Measurements from ENCODE around the gene MYBBP1A. TPM values are rescaled to one million over a fixed set of nuclear protein-coding genes. Genes with fewer than 3 reads are reported as not detected.

The MYBBP1A gene
- total and polyA plus RNA-seq, 2 of the 8 experiments (the other 6 are each of a cell fraction or from before 2014, with no cell fraction given), result 46.8 to 151 TPM

DNA sequence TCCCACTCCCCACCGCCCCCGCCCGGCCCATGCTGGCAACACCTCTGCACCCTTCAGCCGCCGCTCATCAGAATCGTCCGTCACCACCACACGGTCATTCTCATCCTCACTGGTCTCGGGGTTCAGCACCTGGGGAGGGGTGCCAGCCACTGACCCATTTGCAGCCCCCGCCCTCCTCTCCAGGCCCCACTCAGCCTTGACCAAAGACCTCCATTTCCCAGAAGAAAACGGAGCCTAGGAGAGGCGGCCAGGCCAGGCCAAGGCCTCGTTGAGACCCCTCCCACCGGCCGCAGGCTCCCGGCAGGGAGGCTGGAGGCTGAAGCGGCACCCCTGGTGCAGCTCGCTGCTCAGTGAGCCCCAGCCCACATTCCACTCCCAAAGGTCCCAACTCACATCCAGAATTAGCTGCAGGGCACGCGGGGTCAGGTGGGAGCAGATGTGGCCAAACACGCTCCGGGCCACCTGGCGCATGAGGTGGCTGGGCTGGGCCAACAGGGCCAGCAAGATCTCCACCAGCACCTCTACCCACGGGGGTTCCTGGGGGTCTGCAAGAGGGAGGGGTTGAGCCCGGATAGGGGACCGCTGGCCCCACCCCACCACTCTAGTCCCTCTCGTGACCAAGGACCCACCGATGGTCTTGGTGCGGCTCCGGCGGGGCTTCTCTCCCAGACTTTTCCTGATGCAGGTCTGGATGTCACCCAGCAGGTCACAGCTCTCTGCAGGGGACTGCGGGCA lies 9.8 kb downstream of the MYBBP1A start:
- no peak overlapping the region for H2BK120ac ChIP-seq (replicated peaks; ENCODE audit: low read depth, low read length)
- no peak overlapping the region for H3K18ac ChIP-seq (ENCODE audit: extremely low read depth, low read length)
- no peak for DNase-seq (ENCODE audit: low read depth in 1 of 2, low spot score in 2 of 2)
- peak overlapping the region; percentile 20; the same call in 1 of the 2 replicates for H4K8ac ChIP-seq (ENCODE audit: extremely low read depth, insufficient read depth, low read length)
- H4K91ac ChIP-seq (replicated peaks; ENCODE audit: insufficient read length, low read length), result no peak overlapping the region
- H3K79me1 ChIP-seq (ENCODE audit: low read depth, low read length), result no peaks in the 10 kb centered on the region; the same call in 1 of the 2 replicates
- H2BK15ac ChIP-seq (ENCODE audit: low read length), result no peak overlapping the region
- H3K56ac ChIP-seq (replicated peaks; ENCODE audit: insufficient read length, low read depth, low read length), result no peak overlapping the region
- H2AFZ ChIP-seq (ENCODE audit: low read length), result no peak overlapping the region
- H3K4me1 ChIP-seq (replicated peaks in 1 of 4; ENCODE audit: control insufficient read depth in 3 of 4, insufficient read depth in 4 of 4, low read length in 3 of 4), result no peaks in the 10 kb centered on the region; a peak in 1 of 7 replicates
- no peaks in the 10 kb centered on the region for H3K9me3 ChIP-seq (ENCODE audit: insufficient read depth in 2 of 2, low read depth in 1 of 2, low read length in 1 of 2)
- H3K27me3 ChIP-seq (replicated peaks in 1 of 4; ENCODE audit: control insufficient read depth in 3 of 4, extremely low read depth in 1 of 4, insufficient read depth in 3 of 4, low read length in 3 of 4), result no peaks in the 10 kb centered on the region
- no peak overlapping the region for H2BK20ac ChIP-seq (ENCODE audit: low read length)
- FAIRE-seq, result no peak
- no peak overlapping the region for H3K9ac ChIP-seq (replicated peaks in 1 of 4; ENCODE audit: extremely low read depth in 1 of 4, low read depth in 3 of 4, low read length in 3 of 4)
- peaks cover 53 to 91% (median 67%) of the 10 kb centered on the region in 4 experiments for H3K36me3 ChIP-seq (ENCODE audit: control insufficient read depth in 2 of 4, insufficient read depth in 4 of 4, low read length in 3 of 4)
- H2BK5ac ChIP-seq (ENCODE audit: low read depth, low read length), result no peak overlapping the region
- H3K23ac ChIP-seq (ENCODE audit: insufficient read length), result no peak overlapping the region
- no peak overlapping the region for H3K4me2 ChIP-seq (ENCODE audit: insufficient read depth in 1 of 2, low read depth in 2 of 2, low read length in 2 of 2)
- H3K4ac ChIP-seq (replicated peaks; ENCODE audit: insufficient read length, low read depth, low read length), result no peak overlapping the region
- H3K14ac ChIP-seq (ENCODE audit: insufficient read length), result no peak overlapping the region
- H3K4me3 ChIP-seq (ENCODE audit: extremely low read depth in 1 of 4, insufficient read depth in 2 of 4, low read depth in 3 of 4, low read length in 4 of 4), result no peak overlapping the region
- H3K23me2 ChIP-seq (ENCODE audit: low read depth, low read length), result no peaks in the 10 kb centered on the region
- ChIA-PET POLR2A (ENCODE audit: partially characterized antibody) (interaction anchor here (0.8 to 37.1 kb wide), 3 partner anchors 1 to 379 kb away, joined by 3 to 546 read pairs (median 546); partner anchors contain the start of genes GGT6 and MYBBP1A), CTCF (ENCODE audit: partially characterized antibody) (interaction anchor here (1.0 to 2.7 kb wide), 3 partner anchors 22 to 126 kb away, joined by 3 to 10 read pairs (median 5); no protein-coding TSS in a partner anchor)
- no peak overlapping the region for H2AK5ac ChIP-seq (ENCODE audit: low read depth, low read length)
- H4K20me1 ChIP-seq (replicated peaks in 1 of 2; ENCODE audit: control insufficient read depth in 1 of 2, insufficient read depth in 2 of 2, low read length in 2 of 2), result peaks cover 9 to 36% of the 10 kb centered on the region in 2 experiments
- H3K27ac ChIP-seq (ENCODE audit: low read depth, low read length), result no peak overlapping the region
- H2BK12ac ChIP-seq (ENCODE audit: low read depth, low read length), result no peak overlapping the region
- WGBS, 2 experiments (ENCODE audit: extremely low coverage in 1 of 2, insufficient coverage in 1 of 2, insufficient read length in 1 of 2, insufficient replicate concordance in 2 of 2, low coverage in 1 of 2, low lambda C conversion rate in 2 of 2, missing lambda C conversion rate in 1 of 2), result 87% methylated on average over 28 of the region's 32 CpGs; no CpG with 5 or more reads in 1 of the 2 experiments
- H4K5ac ChIP-seq (ENCODE audit: insufficient read length, low read depth, low read length), result no peak overlapping the region
- H3K79me2 ChIP-seq (ENCODE audit: control insufficient read depth in 1 of 2, insufficient read depth in 2 of 2, low read length in 2 of 2), result no peaks in the 10 kb centered on the region
- TF ChIP-seq SIX5 (IDR thresholded peaks at IDR 0.05; ENCODE audit: low read depth, low read length) (no peak), HDAC6 (IDR thresholded peaks at IDR 0.05; ENCODE audit: low read depth, low read length) (no peak), ZNF274 (IDR thresholded peaks at IDR 0.05; ENCODE audit: borderline replicate concordance, extremely low read depth, low read length) (no peak), RAD21 (IDR thresholded peaks at IDR 0.05 in 1 of 2, conservative IDR thresholded peaks at IDR 0.05 in 1 of 2; ENCODE audit: low read depth in 2 of 2, low read length in 2 of 2) (no peak), BRCA1 (IDR thresholded peaks at IDR 0.05; ENCODE audit: low read depth, low read length) (no peak), CHD1 (IDR thresholded peaks at IDR 0.05; ENCODE audit: low read depth, low read length) (no peak), EZH2 (IDR thresholded peaks at IDR 0.05; ENCODE audit: low read depth, low read length, severe bottlenecking) (no peak), JUND (IDR thresholded peaks at IDR 0.05; ENCODE audit: low read length) (no peak), SP2 (IDR thresholded peaks at IDR 0.05; ENCODE audit: low read length) (no peak), GABPA (IDR thresholded peaks at IDR 0.05; ENCODE audit: borderline replicate concordance, insufficient read depth, low read length) (no peak), CBX5 (IDR thresholded peaks at IDR 0.05; ENCODE audit: low read depth, low read length) (no peak), ASH2L (IDR thresholded peaks at IDR 0.05; ENCODE audit: low read length) (no peak)
- TF ChIP-seq, protein P1, sequence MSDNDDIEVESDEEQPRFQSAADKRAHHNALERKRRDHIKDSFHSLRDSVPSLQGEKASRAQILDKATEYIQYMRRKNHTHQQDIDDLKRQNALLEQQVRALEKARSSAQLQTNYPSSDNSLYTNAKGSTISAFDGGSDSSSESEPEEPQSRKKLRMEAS (IDR thresholded peaks at IDR 0.05), result no peak
